ENCODE data around the gene SHLD1.

The SHLD1 gene

GRCh38 chr20:5809495-5809894, 59.3 kb downstream of the SHLD1 start:
- H3K4me3 ChIP-seq (ENCODE audit: low read depth, low read length): no peak overlapping the region
- no peak for TF ChIP-seq CTCF (IDR thresholded peaks at IDR 0.05; ENCODE audit: low read depth, low read length)

GRCh38 chr20:5810800-5811422, 60.7 kb downstream of the SHLD1 start:
- no peak overlapping the region for H3K4me3 ChIP-seq (ENCODE audit: low read depth, low read length)
- TF ChIP-seq CTCF (IDR thresholded peaks at IDR 0.05; ENCODE audit: low read depth, low read length): no peak

GRCh38 chr20:5811746-5812145, 61.5 kb downstream of the SHLD1 start:
- H3K4me3 ChIP-seq (ENCODE audit: low read depth, low read length): no peak overlapping the region
- no peak for TF ChIP-seq CTCF (IDR thresholded peaks at IDR 0.05; ENCODE audit: low read depth, low read length)

GRCh38 chr20:5818346-5818681, 68.1 kb downstream of the SHLD1 start:
- no peak for TF ChIP-seq CTCF (IDR thresholded peaks at IDR 0.05; ENCODE audit: low read depth, low read length)
- H3K4me3 ChIP-seq (ENCODE audit: low read depth, low read length): no peak overlapping the region

GRCh38 chr20:5820738-5821137, 70.5 kb downstream of the SHLD1 start:
- H3K4me3 ChIP-seq (ENCODE audit: low read depth, low read length): no peak overlapping the region
- no peak for TF ChIP-seq CTCF (IDR thresholded peaks at IDR 0.05; ENCODE audit: low read depth, low read length)

- TF ChIP-seq CTCF (IDR thresholded peaks at IDR 0.05; ENCODE audit: low read depth, low read length): no peak
These were observed 71.5 kb downstream of the SHLD1 start for GRCh38 chr20:5821627-5822215.

GRCh38 chr20:5822569-5822968, 72.4 kb downstream of the SHLD1 start:
- no peak overlapping the region for H3K4me3 ChIP-seq (ENCODE audit: low read depth, low read length)
- no peak for TF ChIP-seq CTCF (IDR thresholded peaks at IDR 0.05; ENCODE audit: low read depth, low read length)

More at GRCh38 chr20:5821627-5822215, 71.5 kb downstream of the SHLD1 start:
- no peak overlapping the region for H3K4me3 ChIP-seq (ENCODE audit: low read depth, low read length)
